HepG2 (cell line): ENCODE data around the gene RNF13. TPM values are rescaled to one million over a fixed set of nuclear protein-coding genes. Genes with fewer than 3 reads are reported as not detected.
A peak's percentile ranks its signal among the peaks of the same experiment; 100 is the strongest.

Experiments
- CENPT ChIP-seq: sonication (generic); formaldehyde crosslinking; IDR thresholded peaks from 2 replicates; pipeline ENCODE4 v1.8.0; 2022; ENCODE audit warnings: low read depth, mild to moderate bottlenecking, moderate library complexity, missing genetic modification reagents
- CHCHD3 ChIP-seq: sonication (generic); formaldehyde crosslinking; IDR thresholded peaks from 2 replicates; pipeline ENCODE4 v1.8.0; 2022; ENCODE audit warnings: mild to moderate bottlenecking, missing genetic modification reagents, moderate library complexity
- ELF1 ChIP-seq: sonication (generic); formaldehyde crosslinking; IDR thresholded peaks from 2 replicates; pipeline ENCODE4 v1.4.0; 2020; ENCODE audit warnings: missing genetic modification reagents
- HINFP ChIP-seq: sonication (generic); formaldehyde crosslinking; IDR thresholded peaks from 2 replicates; pipeline ENCODE4 v1.4.0; 2020; ENCODE audit warnings: low read depth, mild to moderate bottlenecking, missing genetic modification reagents
- HNRNPL ChIP-seq: fragments of 200-400 bp; formaldehyde crosslinking; IDR thresholded peaks from 2 replicates; pipeline ENCODE4 v1.6.1; 2017; ENCODE audit warnings: mild to moderate bottlenecking, low read depth, low read length
- JDP2 ChIP-seq: sonication (generic); formaldehyde crosslinking; IDR thresholded peaks from 2 replicates; pipeline ENCODE4 v1.8.1; 2022; ENCODE audit warnings: missing genetic modification reagents, borderline replicate concordance
- KDM6A ChIP-seq: IDR thresholded peaks from 2 replicates; pipeline ENCODE4 v1.6.1; 2016; ENCODE audit warnings: low read depth
- KLF16 ChIP-seq, 2 experiments: sonication (generic) in 1 of 2; formaldehyde crosslinking in 1 of 2; IDR thresholded peaks; 2 replicates each; pipeline versions ENCODE4 v1.6.1 to v1.8.0; 2016 to 2023; ENCODE audit warnings: missing genetic modification reagents in 2 of 2, missing compliant biosample characterization in 1 of 2
- LBX2 ChIP-seq: sonication (generic); formaldehyde crosslinking; IDR thresholded peaks from 2 replicates; pipeline ENCODE4 v1.5.0; 2020; ENCODE audit warnings: missing genetic modification reagents, mild to moderate bottlenecking, borderline replicate concordance
- MYC ChIP-seq: sonication (generic); formaldehyde crosslinking; IDR thresholded peaks from 2 replicates; pipeline ENCODE4 v1.9.0; 2021; ENCODE audit warnings: missing genetic modification reagents, borderline replicate concordance
- SKI ChIP-seq: fragments of 450-650 bp; IDR thresholded peaks from one replicate; pipeline ENCODE4 v1.6.1; 2018; ENCODE audit warnings: mild to moderate bottlenecking; ENCODE audit not compliant: partially characterized antibody
- TCF12 ChIP-seq, 2 experiments: fragments of 450-650 bp in 1 of 2; sonication (generic) in 1 of 2; formaldehyde crosslinking in 1 of 2; IDR thresholded peaks; 2 replicates each; pipeline versions ENCODE4 v1.6.1 to v1.8.0; 2017 to 2022; ENCODE audit warnings: antibody characterized with exemption in 1 of 2, mild to moderate bottlenecking in 1 of 2, missing genetic modification reagents in 1 of 2, moderate library complexity in 1 of 2
- TFAP4 ChIP-seq: sonication (generic); IDR thresholded peaks from 2 replicates; pipeline ENCODE4 v1.6.1; 2016; ENCODE audit warnings: low read depth, borderline replicate concordance
- TOPORS ChIP-seq: sonication (generic); formaldehyde crosslinking; IDR thresholded peaks from 2 replicates; pipeline ENCODE4 v1.8.0; 2023; ENCODE audit warnings: mild to moderate bottlenecking, missing genetic modification reagents
- YEATS4 ChIP-seq: sonication (generic); formaldehyde crosslinking; IDR thresholded peaks from 2 replicates; pipeline ENCODE4 v1.4.0; 2020; ENCODE audit warnings: missing genetic modification reagents, borderline replicate concordance
- ZFP36L2 ChIP-seq: sonication (generic); formaldehyde crosslinking; IDR thresholded peaks from 2 replicates; pipeline ENCODE4 v1.4.0; 2020; ENCODE audit warnings: missing genetic modification reagents
- ZFX ChIP-seq: sonication (generic); formaldehyde crosslinking; IDR thresholded peaks from 2 replicates; pipeline ENCODE4 v1.4.0; 2020; ENCODE audit warnings: mild to moderate bottlenecking, low read depth, missing genetic modification reagents, moderate library complexity
- ZGPAT ChIP-seq: IDR thresholded peaks from 2 replicates; pipeline ENCODE4 v1.6.1; 2016; ENCODE audit warnings: mild to moderate bottlenecking
- ZMYM2 ChIP-seq: sonication (generic); formaldehyde crosslinking; IDR thresholded peaks from 2 replicates; pipeline ENCODE4 v1.8.0; 2022; ENCODE audit warnings: mild to moderate bottlenecking, missing genetic modification reagents
- ZNF207 ChIP-seq: fragments of 450-650 bp; IDR thresholded peaks from 2 replicates; pipeline ENCODE4 v1.6.1; 2016; ENCODE audit warnings: antibody characterized with exemption, borderline replicate concordance
- ZNF225 ChIP-seq: sonication (generic); formaldehyde crosslinking; IDR thresholded peaks from 2 replicates; pipeline ENCODE4 v1.4.0; 2020; ENCODE audit warnings: mild to moderate bottlenecking, missing genetic modification reagents
- ZNF362 ChIP-seq: sonication (generic); formaldehyde crosslinking; IDR thresholded peaks from 2 replicates; pipeline ENCODE4 v1.4.0; 2020; ENCODE audit warnings: missing genetic modification reagents, mild to moderate bottlenecking, borderline replicate concordance
- ZNF747 ChIP-seq: sonication (generic); formaldehyde crosslinking; IDR thresholded peaks from 2 replicates; pipeline ENCODE4 v1.8.1; 2023; ENCODE audit warnings: missing genetic modification reagents, mild to moderate bottlenecking, borderline replicate concordance
- ZNF766 ChIP-seq: sonication (generic); formaldehyde crosslinking; IDR thresholded peaks from 2 replicates; pipeline ENCODE4 v1.5.0; 2020; ENCODE audit warnings: missing genetic modification reagents, borderline replicate concordance
- ZNF768 ChIP-seq: sonication (generic); formaldehyde crosslinking; IDR thresholded peaks from 2 replicates; pipeline ENCODE4 v1.4.0; 2020; ENCODE audit warnings: missing genetic modification reagents
- polyA plus RNA-seq, 8 experiments: library from polyadenylated mRNA; depleted of rRNA in 3 of 8; stranded (reverse) in 7 of 8; unstranded in 1 of 8; fragments of >200 nt; fragmentation: Illumina TruSeq in 4 of 8; extraction: Trizol in 4 of 8; gene quantifications; 2 replicates each; pipeline versions ENCODE4 v1.2.1 to v1.2.3, GENCODE V29; 2011 to 2016; ENCODE audit warnings: low read depth in 4 of 8, missing spikeins in 1 of 8, mixed read lengths in 1 of 8; ENCODE audit not compliant: insufficient read depth in 1 of 8
- total RNA-seq, 5 experiments: library from RNA; depleted of rRNA; stranded (reverse); fragments of >200 nt; fragmentation: Illumina TruSeq; extraction: Trizol; gene quantifications; 2 replicates each; pipeline ENCODE4 v1.2.3, GENCODE V29; 2016; ENCODE audit warnings: low read depth in 1 of 5

Gene RNF13
- total and polyA plus RNA-seq, 2 of the 13 experiments (the other 11 are each of a cell fraction or from before 2014, with no cell fraction given): 39.8 to 46.0 TPM

- TF ChIP-seq TFAP4 (no peak), ZNF362 (CRISPR knock-in tag) (peak; percentile 18; the same call in 1 of the 2 replicates), ZNF768 (CRISPR knock-in tag) (no peak), TCF12 (IDR thresholded peaks at IDR 0.05) (no peak), TCF12 (CRISPR knock-in tag; IDR thresholded peaks at IDR 0.05) (no peak), HINFP (CRISPR knock-in tag) (no peak), ZMYM2 (CRISPR knock-in tag) (no peak), ZGPAT (CRISPR knock-in tag) (no peak; the same call in 1 of the 2 replicates), LBX2 (no peak), YEATS4 (CRISPR knock-in tag) (0 out of 2 replicates have a peak, but pooled peaks have one; percentile 33), SKI (no peak), ELF1 (CRISPR knock-in tag) (no peak), HNRNPL (no peak), TOPORS (CRISPR knock-in tag) (no peak), ZFP36L2 (no peak), ZNF225 (no peak), ZNF747 (CRISPR knock-in tag) (no peak), ZNF766 (no peak), ZNF207 (no peak), KLF16 (CRISPR knock-in tag; IDR thresholded peaks at IDR 0.05) (0 out of 4 replicates have a peak, but pooled peaks of 1 of the 2 experiments have one; percentile 42), CENPT (CRISPR knock-in tag) (no peak), KDM6A (no peak), JDP2 (CRISPR knock-in tag) (no peak), ZFX (CRISPR knock-in tag) (peak; percentile 76), MYC (CRISPR knock-in tag) (no peak), CHCHD3 (no peak)
These were observed 156.3 kb downstream of the RNF13 start (continued) for GRCh38 chr3:149969110-149969939.
